ENCODE data around the gene DDTL.

DDTL gene

DNA sequence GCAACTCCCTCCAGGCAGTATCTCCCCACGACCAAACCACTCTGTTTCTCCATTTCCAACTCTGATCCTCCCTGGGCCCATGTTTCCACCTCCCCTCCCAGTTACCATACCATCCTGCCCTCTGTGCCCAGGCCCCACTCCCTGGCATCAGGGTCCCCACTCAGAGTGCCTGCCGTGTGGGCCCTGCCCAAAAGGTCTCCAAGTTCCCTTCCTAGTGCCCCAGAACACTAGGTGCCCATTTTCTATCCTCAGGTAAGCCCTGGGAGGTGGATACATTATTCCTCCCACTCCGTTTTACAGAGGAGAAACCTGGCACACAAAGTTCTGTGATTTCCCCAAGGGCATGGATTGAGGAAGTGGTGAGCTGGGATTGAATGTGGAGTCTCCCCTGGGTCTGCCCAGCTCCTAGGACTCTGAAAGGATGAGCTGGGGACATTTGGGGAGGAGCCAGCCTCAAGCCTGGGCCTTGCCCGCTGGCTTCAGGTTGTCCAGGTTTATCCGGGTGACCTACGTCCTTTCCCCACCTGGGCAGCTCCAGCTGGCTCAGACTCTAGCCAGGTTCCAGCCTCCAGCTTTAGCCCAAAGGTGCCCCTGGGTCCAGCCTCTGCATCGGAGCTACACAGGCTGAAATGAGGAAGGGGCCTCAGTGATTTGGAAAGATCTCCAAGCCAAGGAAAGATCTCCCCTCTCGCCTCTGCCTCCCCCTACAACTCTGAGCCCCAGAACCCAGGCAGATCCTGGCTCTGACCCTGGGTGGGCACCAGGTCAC lies 40.7 kb downstream of the DDTL start:
- DNase-seq, result no peak

DNA sequence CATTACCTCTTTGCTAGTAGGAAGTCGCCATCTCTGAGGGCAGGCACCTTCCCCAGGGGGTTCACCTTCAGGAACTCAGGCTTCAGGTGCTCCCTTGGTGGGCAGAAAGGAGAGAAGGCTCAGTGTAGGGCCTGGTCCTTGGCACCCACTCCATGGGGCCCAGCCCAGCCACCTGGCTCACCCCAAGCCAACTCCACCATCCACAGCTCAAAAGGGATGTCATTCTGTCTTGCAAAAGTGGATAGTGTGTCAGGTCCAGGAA lies 41.3 kb downstream of the DDTL start:
- DNase-seq, result no peak

DNA sequence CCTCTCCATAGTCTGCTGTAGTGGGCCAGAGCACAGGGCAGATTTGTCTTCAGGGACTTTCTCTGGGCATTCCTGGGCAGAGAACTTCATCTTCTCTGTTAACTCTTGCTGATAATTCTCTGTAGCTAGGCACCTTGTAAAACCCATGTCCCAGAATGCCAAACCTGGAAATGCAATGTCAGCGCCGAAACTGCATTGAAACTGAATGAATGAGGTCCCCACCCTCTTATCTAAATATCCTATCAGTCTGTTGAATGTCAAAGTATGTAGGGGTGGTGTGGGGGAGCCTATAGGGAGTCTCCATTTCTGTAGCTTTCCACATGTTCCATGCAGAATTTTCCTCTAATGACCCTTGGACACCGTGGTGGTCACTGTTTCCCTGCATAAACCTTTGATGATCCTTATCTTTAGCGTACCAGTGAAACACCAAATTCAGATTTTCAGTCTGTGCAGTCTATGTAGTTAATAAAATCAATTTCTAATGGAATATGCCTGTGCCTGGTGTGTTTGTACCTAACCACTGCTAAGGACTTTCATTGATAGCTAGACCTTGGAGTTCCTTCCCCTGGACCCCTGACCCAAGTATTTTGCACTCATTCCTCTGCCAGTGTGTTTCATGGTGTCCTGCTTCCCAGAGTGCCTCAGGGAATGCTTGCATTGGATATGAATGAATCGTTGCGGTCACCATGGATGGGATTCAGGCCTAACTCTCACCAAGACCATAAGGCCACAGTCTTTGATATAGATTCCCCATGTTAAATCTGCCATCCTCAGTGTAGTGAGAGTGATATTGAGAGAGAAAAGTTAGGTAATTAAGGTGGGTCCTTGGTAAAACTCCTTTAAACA lies 41.9 kb downstream of the DDTL start:
- no peak for DNase-seq

DNA sequence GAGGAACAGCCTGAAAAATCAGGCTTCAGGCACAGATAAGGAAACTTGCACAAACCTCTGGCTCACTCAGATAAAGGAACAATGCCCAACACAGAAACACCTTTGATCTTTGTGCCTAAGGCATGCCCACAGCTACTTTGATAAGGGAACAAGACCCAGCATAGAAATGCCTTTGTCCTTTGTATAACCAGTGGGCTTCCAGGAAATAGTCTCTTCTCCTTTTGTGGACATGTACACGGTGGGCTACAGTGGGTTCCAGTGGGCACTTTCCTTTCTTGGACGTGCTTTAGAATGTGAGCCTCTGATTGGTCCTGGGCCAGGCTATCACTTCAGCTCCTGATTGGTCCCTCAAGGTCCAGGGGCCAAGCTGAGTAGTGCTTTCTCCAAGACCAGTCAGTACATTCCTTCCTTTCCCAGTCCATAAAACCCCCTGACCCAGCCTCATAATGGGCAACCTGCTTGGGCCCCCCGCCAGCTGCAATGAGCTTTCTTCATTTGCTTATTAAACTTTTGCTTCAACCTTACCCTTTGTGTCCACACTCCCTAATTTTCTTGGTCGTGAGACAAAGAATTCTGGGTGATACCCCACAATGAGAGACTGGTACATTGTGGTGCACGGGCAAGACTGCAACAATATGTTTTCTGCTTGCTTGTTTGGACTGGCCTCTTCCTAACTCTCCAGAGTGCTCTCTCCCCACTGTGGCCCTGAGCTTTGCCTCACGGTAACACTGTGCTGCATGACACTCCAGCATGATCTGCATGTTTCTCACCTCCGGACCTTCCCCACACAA lies 42.7 kb downstream of the DDTL start:
- DNase-seq, result no peak

DNA sequence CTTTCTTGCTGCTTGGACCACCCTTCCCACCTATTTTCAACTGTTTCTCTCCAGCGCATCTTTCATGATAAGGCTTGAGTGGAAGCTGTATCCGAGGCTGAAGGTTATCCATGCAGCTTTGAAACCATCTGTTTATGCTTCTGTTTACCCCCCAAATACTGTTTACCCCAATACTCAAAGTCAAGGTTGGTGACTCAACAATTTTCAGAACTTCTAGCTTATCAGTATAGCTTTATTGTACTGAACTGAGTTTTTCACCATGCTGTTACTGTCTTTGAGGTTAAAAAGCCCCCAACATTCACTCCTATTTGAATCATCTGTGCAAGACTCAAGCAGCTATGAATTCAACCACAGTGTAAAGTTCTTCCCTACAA lies 43.3 kb downstream of the DDTL start:
- no peak for DNase-seq

DNA sequence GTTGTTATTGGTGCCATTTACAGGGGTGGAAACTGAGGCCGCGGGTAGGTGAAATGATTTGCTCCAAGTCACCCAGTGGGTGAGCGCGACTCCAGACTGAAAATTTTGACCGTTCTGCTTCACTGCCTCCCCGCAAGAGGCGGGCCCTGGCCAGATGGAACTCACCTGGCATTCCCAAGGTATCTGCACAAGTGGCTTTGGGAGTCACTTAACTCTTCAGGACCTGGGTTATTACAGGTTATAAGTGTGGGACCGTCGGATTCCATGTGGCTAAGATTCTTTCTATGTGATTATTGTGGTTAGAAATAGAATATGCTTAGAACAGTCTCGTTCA lies 45.0 kb downstream of the DDTL start:
- no peak for DNase-seq

DNA sequence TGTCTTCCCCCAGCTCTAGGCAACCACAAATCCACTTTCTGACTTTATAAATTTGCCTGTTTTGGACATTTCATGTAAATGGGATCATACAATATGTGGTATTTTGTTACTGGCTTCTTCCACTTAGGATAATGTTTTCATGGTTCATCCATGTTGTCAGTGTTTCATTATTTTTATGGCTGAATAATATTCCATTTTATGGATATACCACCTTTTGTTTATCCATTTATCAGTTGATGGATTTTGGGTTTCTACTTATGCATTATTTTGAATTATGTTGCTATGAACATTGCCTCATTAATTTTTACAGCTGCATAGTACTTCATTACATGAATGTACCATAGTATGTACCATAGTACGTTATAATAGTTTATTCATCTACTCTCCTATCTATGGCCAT lies 49.5 kb downstream of the DDTL start:
- DNase-seq, result no peak

DNA sequence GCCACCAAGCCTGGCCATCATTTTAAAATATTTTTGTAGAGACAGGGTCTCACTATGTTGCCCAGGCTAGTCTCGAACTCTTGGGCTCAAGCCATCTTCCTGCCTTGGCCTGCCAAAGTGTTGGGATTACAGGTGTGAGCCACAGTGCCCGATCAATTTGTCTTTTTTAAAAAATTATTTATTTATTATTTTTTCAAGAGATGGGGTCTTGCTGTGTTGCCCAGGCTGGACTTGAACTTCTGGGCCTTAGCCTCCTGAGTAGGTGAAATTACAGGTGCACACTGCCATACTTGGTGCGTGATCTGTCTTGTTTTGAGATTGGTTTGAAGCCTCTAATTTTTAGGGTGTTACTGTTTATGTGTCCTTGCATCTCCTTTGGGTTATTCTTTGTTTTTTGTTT lies 54.6 kb downstream of the DDTL start:
- DNase-seq, result no peak
